ENCODE results near the gene PNKD.

DNA sequence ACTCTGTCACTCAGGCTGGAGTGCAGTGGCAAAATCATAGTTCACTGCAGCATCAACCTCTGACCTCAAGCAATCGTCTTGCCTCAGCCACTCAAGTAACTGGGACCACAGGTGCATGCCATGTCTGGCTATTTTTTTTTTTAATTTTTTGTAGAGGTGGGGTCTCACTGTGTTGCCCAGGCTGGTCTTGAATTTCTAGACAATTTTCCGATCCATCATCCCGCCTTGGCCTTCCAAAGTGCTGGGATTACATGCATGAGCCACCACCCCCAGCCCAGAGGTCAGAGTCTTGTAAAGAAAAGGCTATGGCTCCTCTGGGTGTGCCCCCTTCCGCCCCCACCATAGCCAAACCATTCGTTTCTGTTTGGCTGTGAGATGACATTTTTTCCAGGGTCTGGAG, 35.1 kb downstream of the PNKD start:
- TF ChIP-seq, protein P1, sequence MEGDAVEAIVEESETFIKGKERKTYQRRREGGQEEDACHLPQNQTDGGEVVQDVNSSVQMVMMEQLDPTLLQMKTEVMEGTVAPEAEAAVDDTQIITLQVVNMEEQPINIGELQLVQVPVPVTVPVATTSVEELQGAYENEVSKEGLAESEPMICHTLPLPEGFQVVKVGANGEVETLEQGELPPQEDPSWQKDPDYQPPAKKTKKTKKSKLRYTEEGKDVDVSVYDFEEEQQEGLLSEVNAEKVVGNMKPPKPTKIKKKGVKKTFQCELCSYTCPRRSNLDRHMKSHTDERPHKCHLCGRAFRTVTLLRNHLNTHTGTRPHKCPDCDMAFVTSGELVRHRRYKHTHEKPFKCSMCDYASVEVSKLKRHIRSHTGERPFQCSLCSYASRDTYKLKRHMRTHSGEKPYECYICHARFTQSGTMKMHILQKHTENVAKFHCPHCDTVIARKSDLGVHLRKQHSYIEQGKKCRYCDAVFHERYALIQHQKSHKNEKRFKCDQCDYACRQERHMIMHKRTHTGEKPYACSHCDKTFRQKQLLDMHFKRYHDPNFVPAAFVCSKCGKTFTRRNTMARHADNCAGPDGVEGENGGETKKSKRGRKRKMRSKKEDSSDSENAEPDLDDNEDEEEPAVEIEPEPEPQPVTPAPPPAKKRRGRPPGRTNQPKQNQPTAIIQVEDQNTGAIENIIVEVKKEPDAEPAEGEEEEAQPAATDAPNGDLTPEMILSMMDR (IDR thresholded peaks at IDR 0.05), result no peak
- TF ChIP-seq EZH2 (IDR thresholded peaks at IDR 0.05), result no peak

Measured in neural progenitor cell (in vitro differentiated cells).